ENCODE measurements around the gene FBXO31. TPM values are rescaled to one million over a fixed set of nuclear protein-coding genes. Genes with fewer than 3 reads are reported as not detected.
A peak's percentile ranks its signal among the peaks of the same experiment; 100 is the strongest.

FBXO31 gene
- total and polyA plus RNA-seq, 9 of the 15 experiments (the other 6 are each of a cell fraction or from before 2014, with no cell fraction given) = 0.18 to 33.3 (median 10.9) TPM

- TF ChIP-seq RREB1 (CRISPR knock-in tag; IDR thresholded peaks at IDR 0.05) (0 out of 2 replicates have a peak, but pooled peaks have one; percentile 55), SNRNP70 (optimal IDR thresholded peaks at IDR 0.05; ENCODE audit: low read depth, low read length) (no peak), BHLHE40 (IDR thresholded peaks at IDR 0.05; ENCODE audit: low read length) (peak; percentile 59; the same call in 1 of the 2 replicates), PTBP1 (IDR thresholded peaks at IDR 0.05; ENCODE audit: low read depth, low read length) (no peak), CTCFL (IDR thresholded peaks at IDR 0.05; ENCODE audit: borderline replicate concordance, insufficient read depth, low read depth, low read length, poor library complexity, severe bottlenecking) (peak; percentile 10), PHF21A (IDR thresholded peaks at IDR 0.05; ENCODE audit: borderline replicate concordance, low read depth) (0 out of 2 replicates have a peak, but pooled peaks have one; percentile 19), POLR2AphosphoS5 (IDR thresholded peaks at IDR 0.05; ENCODE audit: control insufficient read depth, insufficient read depth, low read depth, low read length) (0 out of 2 replicates have a peak, but pooled peaks have one; percentile 14), CEBPG (CRISPR knock-in tag; IDR thresholded peaks at IDR 0.05) (no peak), CEBPG (tag; conservative IDR thresholded peaks at IDR 0.05 in 1 of 2, IDR thresholded peaks at IDR 0.05 in 1 of 2) (no peak), NFYB (IDR thresholded peaks at IDR 0.05; ENCODE audit: extremely low read depth, insufficient read length) (peak; percentile 39), RNF2 (IDR thresholded peaks at IDR 0.05) (0 out of 2 replicates have a peak, but pooled peaks have one; percentile 52), HLTF (IDR thresholded peaks at IDR 0.05) (no peak), CBX1 (IDR thresholded peaks at IDR 0.05; ENCODE audit: low read depth) (0 out of 2 replicates have a peak, but pooled peaks have one; percentile 56), PKNOX1 (IDR thresholded peaks at IDR 0.05) (peak; percentile 87), SETDB1 (IDR thresholded peaks at IDR 0.05; ENCODE audit: low read length) (no peak), SMARCE1 (IDR thresholded peaks at IDR 0.05) (peak; percentile 54; the same call in 1 of the 2 replicates), ATF7 (IDR thresholded peaks at IDR 0.05) (peak; percentile 63), FOXK1 (CRISPR knock-in tag; IDR thresholded peaks at IDR 0.05; ENCODE audit: borderline replicate concordance) (peak; percentile 60; the same call in 1 of the 2 replicates)
Measured at GRCh38 chr16:87305505-87306391, 77.8 kb downstream of the FBXO31 start (continued).

Data from K562 (cell line).